Muscle layer of colon (tissue), 2 donors: ENCODE measurements around the gene ADGRG1.
"Not testable (repeated sequence)": the region's sequence is repeated elsewhere in the genome, so short reads cannot be mapped to it uniquely, and the experiment has no call there.

Experiments
- H3K27ac ChIP-seq: one replicate; pipeline ENCODE4 v1.7.0; 2013; ENCODE audit warnings: low read depth, mild to moderate bottlenecking, low read length, moderate library complexity
- H3K27me3 ChIP-seq, 2 donors: one replicate each; pipeline ENCODE4 v1.7.0; 2013; ENCODE audit warnings: low read length in 2 of 2, mild to moderate bottlenecking in 2 of 2; ENCODE audit not compliant: insufficient read depth in 2 of 2, control insufficient read depth in 1 of 2
- H3K36me3 ChIP-seq: one replicate; pipeline ENCODE4 v1.7.0; 2013; ENCODE audit warnings: mild to moderate bottlenecking, low read length; ENCODE audit not compliant: insufficient read depth
- H3K4me1 ChIP-seq: one replicate; pipeline ENCODE4 v1.7.0; 2013; ENCODE audit warnings: mild to moderate bottlenecking, low read length; ENCODE audit not compliant: insufficient read depth
- H3K4me3 ChIP-seq, 2 donors: one replicate each; pipeline ENCODE4 v1.7.0; 2013; ENCODE audit warnings: low read length in 2 of 2, low read depth in 1 of 2, mild to moderate bottlenecking in 1 of 2, moderate library complexity in 1 of 2
- H3K9ac ChIP-seq: one replicate; pipeline ENCODE4 v1.7.0; 2013; ENCODE audit warnings: low read length
- H3K9me3 ChIP-seq: one replicate; pipeline ENCODE4 v1.7.0; 2013; ENCODE audit warnings: mild to moderate bottlenecking, low read length
- donor health status: abdominal sarcoma.
- donor health status: Adenocarcinoma of cecum.

The ADGRG1 gene

GRCh38 chr16:57594531-57595031, 33.8 kb upstream of the ADGRG1 start:
- Histone ChIP-seq H3K9ac (no peak overlapping the region), H3K4me1 (no peaks in the 10 kb centered on the region), H3K4me3 (no peak overlapping the region), H3K27me3 (no peaks in the 10 kb centered on the region), H3K9me3 (no peaks in the 10 kb centered on the region), H3K27ac (no peak overlapping the region), H3K36me3 (no peaks in the 10 kb centered on the region)

DNA sequence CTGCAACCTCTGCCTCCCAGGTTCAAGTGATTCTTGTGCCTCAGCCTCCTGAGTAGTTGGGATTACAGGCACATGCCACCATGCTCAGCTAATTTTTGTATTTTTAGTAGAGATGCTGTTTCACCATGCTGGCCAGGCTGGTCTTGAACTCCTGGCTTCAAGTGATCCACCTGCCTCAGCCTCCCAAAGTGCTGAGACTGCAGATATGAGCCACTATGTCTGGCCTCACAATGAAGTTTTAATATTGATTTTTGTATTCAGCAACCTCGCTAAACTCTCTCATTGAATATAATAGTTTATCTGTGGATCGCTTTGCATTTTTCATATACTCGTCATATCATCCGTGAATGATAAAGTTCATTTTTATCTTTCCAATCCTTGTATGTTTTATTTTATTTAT, 32.2 kb upstream of the ADGRG1 start:
- H3K9me3 ChIP-seq, H3K36me3 ChIP-seq, H3K27me3 ChIP-seq, H3K27ac ChIP-seq, H3K9ac ChIP-seq, H3K4me1 ChIP-seq, H3K4me3 ChIP-seq: not testable (repeated sequence)

- no peak overlapping the region for H3K27ac ChIP-seq
- H3K9ac ChIP-seq, result no peak overlapping the region
- H3K4me1 ChIP-seq, result no peaks in the 10 kb centered on the region
- no peaks in the 10 kb centered on the region for H3K36me3 ChIP-seq
- H3K27me3 ChIP-seq, result no peaks in the 10 kb centered on the region
- no peaks in the 10 kb centered on the region for H3K9me3 ChIP-seq
- no peak overlapping the region for H3K4me3 ChIP-seq
These were observed 30.0 kb upstream of the ADGRG1 start for GRCh38 chr16:57598437-57598836.

GRCh38 chr16:57600048-57600835, 28.2 kb upstream of the ADGRG1 start:
- Histone ChIP-seq H3K27me3 (no peaks in the 10 kb centered on the region), H3K4me1 (no peaks in the 10 kb centered on the region), H3K9ac (no peak overlapping the region), H3K9me3 (no peaks in the 10 kb centered on the region), H3K4me3 (no peak overlapping the region), H3K27ac (no peak overlapping the region), H3K36me3 (no peaks in the 10 kb centered on the region)

DNA sequence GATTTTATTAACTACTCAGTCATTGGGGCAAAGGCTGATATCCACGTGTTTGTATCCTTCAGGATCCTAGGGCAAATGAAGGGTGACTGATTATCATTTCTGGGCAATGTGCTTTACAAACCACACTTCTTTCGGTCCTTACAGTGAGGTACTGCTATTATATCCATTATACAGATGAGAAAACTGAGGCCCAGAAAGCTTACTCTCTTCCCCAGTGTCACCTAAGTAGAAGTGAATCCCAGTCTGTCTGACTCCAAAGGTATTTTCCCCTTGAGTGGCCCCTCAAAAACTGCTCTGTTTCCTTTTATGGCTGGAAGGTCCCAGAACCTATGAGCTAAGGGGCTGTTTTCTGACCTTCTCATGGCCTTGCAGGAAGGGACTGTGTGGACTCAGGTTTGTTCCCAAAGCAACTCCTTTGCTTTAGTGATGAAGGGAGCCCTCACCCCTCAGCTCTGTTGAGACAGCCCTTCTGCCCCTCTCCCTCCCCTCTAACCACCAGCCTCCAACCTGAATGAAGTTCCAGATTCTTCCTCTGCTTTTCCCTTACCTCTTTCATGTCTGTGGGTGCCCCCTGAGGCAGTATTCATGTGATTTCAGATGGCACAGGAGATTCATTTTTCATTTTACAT, 27.4 kb upstream of the ADGRG1 start:
- Histone ChIP-seq H3K9me3 (no peaks in the 10 kb centered on the region), H3K27ac (no peak overlapping the region), H3K4me3 (no peak overlapping the region), H3K4me1 (no peaks in the 10 kb centered on the region), H3K9ac (no peak overlapping the region), H3K36me3 (no peaks in the 10 kb centered on the region), H3K27me3 (no peaks in the 10 kb centered on the region)

DNA sequence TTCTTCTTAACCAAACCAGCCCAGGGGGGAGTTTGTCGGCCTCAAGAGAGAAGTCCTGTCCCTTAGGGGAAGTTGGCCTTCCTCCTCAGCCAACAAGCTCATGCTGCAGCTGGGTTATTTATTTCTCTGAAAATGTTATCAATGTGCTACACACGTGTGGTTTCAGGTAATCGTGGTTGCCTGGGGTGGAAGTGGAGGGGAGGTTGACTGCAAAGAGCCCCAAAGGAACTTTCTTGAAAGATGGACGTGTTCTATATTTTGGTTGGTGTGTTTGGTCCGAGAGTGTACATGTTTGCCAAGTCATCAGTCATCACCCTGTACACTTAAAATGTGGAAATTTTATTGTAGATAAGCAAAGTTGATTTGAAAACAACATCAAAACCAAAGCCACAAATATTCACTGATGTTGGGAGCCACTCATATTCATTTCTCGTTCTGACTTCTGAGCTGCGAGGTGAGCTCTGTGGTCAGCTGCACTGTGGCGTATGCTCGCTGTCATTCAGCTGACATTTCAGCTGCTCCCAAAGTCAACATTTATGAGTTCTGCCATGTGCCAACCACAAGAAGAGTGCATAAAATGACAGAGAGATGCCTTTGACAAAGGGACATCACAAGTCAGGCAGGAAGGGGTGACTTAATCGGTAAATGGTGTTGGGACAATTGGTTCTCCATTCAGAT, 26.5 kb upstream of the ADGRG1 start:
- H3K27ac ChIP-seq, result no peak overlapping the region
- no peaks in the 10 kb centered on the region for H3K9me3 ChIP-seq
- no peak overlapping the region for H3K4me3 ChIP-seq
- H3K36me3 ChIP-seq, result no peaks in the 10 kb centered on the region
- no peaks in the 10 kb centered on the region for H3K27me3 ChIP-seq
- H3K4me1 ChIP-seq, result no peaks in the 10 kb centered on the region
- H3K9ac ChIP-seq, result no peak overlapping the region

DNA sequence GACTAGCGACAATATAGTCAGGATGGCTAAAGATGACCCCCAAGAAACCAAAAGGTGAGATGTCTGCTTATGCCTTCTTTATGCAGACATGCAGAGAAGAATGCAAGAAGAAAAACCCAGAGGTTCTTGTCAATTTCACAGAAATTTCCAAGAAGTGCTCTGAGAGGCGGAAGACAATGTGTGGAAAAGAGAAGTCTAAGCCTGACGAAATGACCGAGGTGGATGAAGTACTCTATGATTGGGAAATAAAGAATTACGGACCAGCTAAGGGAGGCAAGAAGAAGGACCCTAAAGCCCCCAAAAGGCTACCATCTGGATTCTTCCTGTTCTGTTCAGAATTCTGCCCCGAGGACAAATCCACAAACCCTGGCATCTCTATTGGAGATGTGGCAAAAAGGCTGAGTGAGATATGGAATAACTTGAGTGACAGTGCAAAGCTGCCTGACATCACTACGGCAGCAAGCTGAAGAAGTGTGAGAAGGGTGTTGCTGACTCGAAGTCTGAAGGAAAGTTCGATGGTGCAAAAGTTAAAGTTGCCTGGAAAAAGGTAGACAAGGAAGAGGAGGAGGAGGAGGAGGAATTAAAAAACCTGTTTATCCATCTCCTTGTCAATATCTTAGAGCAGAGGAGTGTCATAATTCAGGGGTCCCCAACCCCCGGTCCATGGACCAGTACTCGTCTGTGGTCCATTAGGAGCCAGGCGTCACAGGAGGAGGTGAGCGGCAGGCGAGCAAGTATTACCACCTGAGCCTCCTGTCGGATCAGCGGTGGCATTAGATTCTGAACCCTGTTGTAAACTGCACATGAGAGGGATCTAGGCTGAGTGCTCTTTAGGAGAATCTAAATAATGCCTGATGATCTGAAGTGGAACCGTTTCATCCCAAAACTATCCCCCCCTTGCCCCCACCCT, 25.1 kb upstream of the ADGRG1 start:
- no peaks in the 10 kb centered on the region for H3K4me1 ChIP-seq

DNA sequence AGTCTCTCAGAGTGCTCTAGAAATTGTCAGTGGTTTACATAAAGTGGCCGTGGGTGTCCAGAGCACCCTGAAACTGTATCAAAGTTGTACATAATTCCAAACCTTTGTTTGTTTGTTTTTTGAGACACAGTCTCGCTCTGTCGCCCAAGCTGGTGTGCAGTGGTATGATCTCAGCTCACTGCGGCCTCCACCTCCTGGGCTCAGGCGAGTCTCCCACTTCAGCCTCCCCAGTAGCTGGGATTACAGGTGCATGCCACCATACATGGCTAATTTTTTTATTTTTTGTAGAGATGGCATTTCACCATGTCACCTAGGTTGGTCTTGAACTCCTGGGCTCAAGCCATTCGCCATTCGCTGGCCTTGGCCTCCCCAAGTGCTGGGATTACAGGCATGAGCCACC, 24.3 kb upstream of the ADGRG1 start:
- H3K27ac ChIP-seq, result no peak overlapping the region
- H3K4me1 ChIP-seq, result no peaks in the 10 kb centered on the region
- no peaks in the 10 kb centered on the region for H3K36me3 ChIP-seq
- no peaks in the 10 kb centered on the region for H3K27me3 ChIP-seq
- no peaks in the 10 kb centered on the region for H3K9me3 ChIP-seq
- H3K4me3 ChIP-seq, result no peak overlapping the region
- H3K9ac ChIP-seq, result no peak overlapping the region

More for the DNA sequence above, 25.1 kb upstream of the ADGRG1 start:
- Histone ChIP-seq H3K9me3 (no peaks in the 10 kb centered on the region), H3K27me3 (no peaks in the 10 kb centered on the region), H3K27ac (no peak overlapping the region), H3K36me3 (no peaks in the 10 kb centered on the region), H3K4me3 (no peak overlapping the region), H3K9ac (no peak overlapping the region)

DNA sequence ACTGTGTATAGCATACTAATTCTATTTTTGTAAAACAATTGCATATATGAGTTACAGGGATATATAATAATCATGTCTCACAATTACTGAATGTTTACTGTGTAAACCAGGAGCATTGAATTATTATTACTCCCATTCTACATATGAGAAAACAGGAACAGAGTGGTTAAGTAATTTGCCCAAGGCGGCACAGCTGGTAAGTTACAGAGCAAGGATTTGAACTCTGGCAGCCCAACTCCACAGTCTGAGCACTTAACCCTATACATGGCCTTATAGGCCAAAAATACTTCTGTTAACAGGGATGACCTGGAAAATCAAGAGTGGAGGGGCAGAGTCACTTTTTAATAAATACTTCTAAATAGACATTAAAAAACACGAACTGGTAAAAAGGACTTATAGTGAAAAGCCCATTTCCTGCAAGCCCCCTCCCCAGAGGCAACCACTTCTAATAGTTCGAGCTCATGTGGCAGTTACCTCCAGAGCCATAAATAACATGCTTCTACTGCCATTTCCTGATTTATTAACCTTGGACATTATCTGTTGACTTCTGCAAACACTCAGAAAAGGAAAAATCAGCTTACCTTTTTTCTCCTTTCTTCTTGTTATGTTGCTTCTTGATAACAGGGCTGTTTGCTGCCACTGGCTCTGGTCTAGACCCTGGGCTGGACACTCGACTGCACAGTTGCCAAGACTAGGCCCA, 22.1 kb upstream of the ADGRG1 start:
- Histone ChIP-seq H3K4me1 (no peaks in the 10 kb centered on the region), H3K27me3 (no peaks in the 10 kb centered on the region), H3K4me3 (no peak overlapping the region), H3K27ac (no peak overlapping the region), H3K9ac (no peak overlapping the region), H3K36me3 (no peaks in the 10 kb centered on the region), H3K9me3 (no peaks in the 10 kb centered on the region)

DNA sequence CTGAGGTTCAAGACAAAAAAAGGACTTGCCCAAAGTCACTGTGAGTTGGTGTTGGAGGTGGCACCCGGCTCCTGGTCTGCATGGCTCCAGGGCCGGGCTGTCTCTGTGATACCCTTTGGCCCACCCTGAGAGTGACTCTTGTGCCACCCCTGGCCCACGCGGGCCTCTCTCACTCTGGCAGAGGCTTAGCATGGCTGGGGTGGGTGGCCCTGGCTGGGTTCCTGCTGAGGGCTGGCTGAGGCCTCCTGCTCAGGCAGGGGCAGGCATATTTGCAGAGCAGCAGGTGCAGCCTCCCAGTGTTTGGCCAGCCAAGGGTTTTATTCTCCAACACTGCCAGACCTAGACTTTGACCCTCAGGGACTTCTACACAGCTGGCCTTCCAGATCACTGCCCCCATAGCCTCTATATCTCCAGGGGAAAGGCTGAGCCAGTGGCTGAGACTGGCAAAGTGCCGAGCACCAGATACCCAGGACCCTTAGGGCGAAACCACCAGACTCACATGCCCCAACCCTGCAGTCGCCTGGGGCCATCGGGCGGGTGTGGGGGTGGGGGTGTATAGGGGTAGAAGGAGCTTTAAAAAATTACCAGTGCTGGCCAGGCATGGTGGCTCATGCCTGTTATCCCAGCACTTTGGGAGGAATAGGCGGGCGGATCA, 21.5 kb upstream of the ADGRG1 start:
- H3K9ac ChIP-seq, result no peak overlapping the region
- no peak overlapping the region for H3K27ac ChIP-seq
- H3K4me3 ChIP-seq, result no peak overlapping the region
- no peaks in the 10 kb centered on the region for H3K27me3 ChIP-seq
- no peaks in the 10 kb centered on the region for H3K4me1 ChIP-seq
- no peaks in the 10 kb centered on the region for H3K9me3 ChIP-seq
- no peaks in the 10 kb centered on the region for H3K36me3 ChIP-seq
